PC-3 (cell line): ENCODE measurements around the gene ZDHHC22.

Experiments
- CTCF ChIP-seq: fragments of 300-600 bp; sonication (generic); conservative IDR thresholded peaks from 2 replicates; pipeline ENCODE4 v1.5.1; 2017; ENCODE audit warnings: antibody characterized with exemption, low read depth, mild to moderate bottlenecking, low read length
- EZH2 ChIP-seq: fragments of 300-600 bp; sonication (generic); IDR thresholded peaks from one replicate; pipeline ENCODE4 v1.6.1; 2017; ENCODE audit warnings: antibody characterized with exemption, mild to moderate bottlenecking, low read length; ENCODE audit not compliant: unreplicated experiment
- EZH2phosphoT487 ChIP-seq: fragments of 300-600 bp; sonication (generic); IDR thresholded peaks from 2 replicates; pipeline ENCODE4 v1.6.1; 2018; ENCODE audit warnings: mild to moderate bottlenecking, antibody characterized with exemption, low read length, borderline replicate concordance

- no peak for TF ChIP-seq EZH2phosphoT487
- no peak for TF ChIP-seq CTCF
- TF ChIP-seq EZH2: no peak
Measured at GRCh38 chr14:77142005-77142800, 612 bp upstream of the ZDHHC22 start.
